Measurements from ENCODE around the gene HDAC6.
"Not testable (repeated sequence)": the region's sequence is repeated elsewhere in the genome, so short reads cannot be mapped to it uniquely, and the experiment has no call there.

Gene HDAC6

GRCh38 chrX:48826135-48826875 lies 24.4 kb downstream of the HDAC6 start, which contains the start of gene ERAS:
Gene ERAS (plus strand): TSS chrX:48826513. CDS start chrX:48829124, 2,611 bp downstream.
- DNase-seq (ENCODE audit: low spot score), result no peak

- no peak for DNase-seq (ENCODE audit: low spot score)
Measured at GRCh38 chrX:48826876-48827653, 25.2 kb downstream of the HDAC6 start.

- DNase-seq (ENCODE audit: low spot score), result no peak
Measured at GRCh38 chrX:48827654-48827968, 25.7 kb downstream of the HDAC6 start.

- DNase-seq (ENCODE audit: low spot score), result no peak
Measured at GRCh38 chrX:48829016-48829735, 27.3 kb downstream of the HDAC6 start.

GRCh38 chrX:48831136-48831908 lies 29.5 kb downstream of the HDAC6 start:
- no peak for DNase-seq (ENCODE audit: low spot score)

- no peak for DNase-seq (ENCODE audit: low spot score)
Measured at GRCh38 chrX:48831909-48832291, 30.0 kb downstream of the HDAC6 start.

- DNase-seq (ENCODE audit: low spot score), result peak; percentile 27
Measured at GRCh38 chrX:48833542-48834138, 31.8 kb downstream of the HDAC6 start.

- DNase-seq (ENCODE audit: low spot score), result peak; percentile 29
Measured at GRCh38 chrX:48834383-48834709, 32.5 kb downstream of the HDAC6 start.

- peak; percentile 73 for DNase-seq (ENCODE audit: low spot score)
Measured at GRCh38 chrX:48835524-48836329, 33.9 kb downstream of the HDAC6 start, which contains the start of gene PCSK1N. Gene PCSK1N (minus strand): TSS chrX:48835610. CDS start chrX:48835532, 78 bp downstream.

- DNase-seq (ENCODE audit: low spot score), result no peak
Measured at GRCh38 chrX:48839686-48840085, 37.8 kb downstream of the HDAC6 start.

GRCh38 chrX:48848847-48849246 lies 47.0 kb downstream of the HDAC6 start:
- DNase-seq (ENCODE audit: low spot score), result no peak

GRCh38 chrX:48852857-48853256 lies 51.0 kb downstream of the HDAC6 start:
- DNase-seq (ENCODE audit: low spot score), result no peak

GRCh38 chrX:48853494-48853893 lies 51.6 kb downstream of the HDAC6 start:
- DNase-seq (ENCODE audit: low spot score), result not testable (repeated sequence)

- DNase-seq (ENCODE audit: low spot score), result not testable (repeated sequence)
Measured at GRCh38 chrX:48854121-48854804, 52.4 kb downstream of the HDAC6 start.

GRCh38 chrX:48854898-48855297 lies 53.0 kb downstream of the HDAC6 start:
- no peak for DNase-seq (ENCODE audit: low spot score)

- no peak for DNase-seq (ENCODE audit: low spot score)
Measured at GRCh38 chrX:48864210-48864609, 62.3 kb downstream of the HDAC6 start.

- not testable (repeated sequence) for DNase-seq (ENCODE audit: low spot score)
Measured at GRCh38 chrX:48872017-48872416, 70.2 kb downstream of the HDAC6 start.

Data from cerebellar cortex (tissue), 1 donor.